ENCODE data around the gene SNAPC3. TPM values are rescaled to one million over a fixed set of nuclear protein-coding genes. Genes with fewer than 3 reads are reported as not detected.

SNAPC3 gene
- total and polyA plus RNA-seq, 3 experiments from 2014 or later, result 14.9 to 26.8 (median 22.8) TPM

DNA sequence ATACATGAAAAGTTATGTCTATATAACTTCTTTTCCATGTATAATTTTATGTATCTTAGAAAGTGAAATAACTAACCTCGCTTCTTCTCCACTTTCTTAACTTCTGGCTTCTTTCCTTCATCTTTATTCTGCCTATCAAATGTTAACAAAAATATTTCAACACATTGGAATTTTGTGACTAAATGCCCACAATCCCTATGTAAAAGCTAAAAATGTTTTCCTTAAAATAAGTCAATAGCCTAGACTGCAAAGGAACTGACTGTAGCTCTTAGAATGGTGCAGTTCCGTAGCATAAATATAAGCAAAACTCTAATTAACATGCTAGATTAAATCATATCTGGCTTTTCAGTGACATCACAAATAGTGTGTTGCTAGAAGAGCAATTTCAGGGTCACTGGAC lies 47.2 kb downstream of the SNAPC3 start:
- DNase-seq, result no peak
- CTCF ChIA-PET, result interaction anchor here (1.0 to 1.4 kb wide), 2 partner anchors 9 to 23 kb away, joined by 3 to 5 read pairs; no protein-coding TSS in a partner anchor
- no peak overlapping the region for H3K4me3 ChIP-seq (ENCODE audit: low read length)
- POLR2A ChIA-PET, result no interaction called here
- no peaks in the 10 kb centered on the region for H3K9me3 ChIP-seq (ENCODE audit: low read length)
- Mint-ChIP-seq H3K27me3 (no peaks in the 10 kb centered on the region), H3K36me3 (peaks cover 0 to 85% (median 22%) of the 10 kb centered on the region in 3 donors), H3K4me1 (peaks cover 5 to 15% (median 13%) of the 10 kb centered on the region in 3 donors), H3K27ac (peak overlapping the region in 4 of 8 donors; percentile 20 to 78 (median 42)), H3K9me3 (no peaks in the 10 kb centered on the region), H3K4me3 (no peak overlapping the region)
- no peaks in the 10 kb centered on the region for H3K4me1 ChIP-seq (ENCODE audit: insufficient read depth, low read length)
- H3K27ac ChIP-seq (ENCODE audit: low read depth, low read length), result no peak overlapping the region
- H3K27me3 ChIP-seq (ENCODE audit: insufficient read depth, low read length, poor library complexity, severe bottlenecking), result no peaks in the 10 kb centered on the region
- H3K36me3 ChIP-seq (ENCODE audit: insufficient read depth, low read length), result peaks cover 64% of the 10 kb centered on the region

DNA sequence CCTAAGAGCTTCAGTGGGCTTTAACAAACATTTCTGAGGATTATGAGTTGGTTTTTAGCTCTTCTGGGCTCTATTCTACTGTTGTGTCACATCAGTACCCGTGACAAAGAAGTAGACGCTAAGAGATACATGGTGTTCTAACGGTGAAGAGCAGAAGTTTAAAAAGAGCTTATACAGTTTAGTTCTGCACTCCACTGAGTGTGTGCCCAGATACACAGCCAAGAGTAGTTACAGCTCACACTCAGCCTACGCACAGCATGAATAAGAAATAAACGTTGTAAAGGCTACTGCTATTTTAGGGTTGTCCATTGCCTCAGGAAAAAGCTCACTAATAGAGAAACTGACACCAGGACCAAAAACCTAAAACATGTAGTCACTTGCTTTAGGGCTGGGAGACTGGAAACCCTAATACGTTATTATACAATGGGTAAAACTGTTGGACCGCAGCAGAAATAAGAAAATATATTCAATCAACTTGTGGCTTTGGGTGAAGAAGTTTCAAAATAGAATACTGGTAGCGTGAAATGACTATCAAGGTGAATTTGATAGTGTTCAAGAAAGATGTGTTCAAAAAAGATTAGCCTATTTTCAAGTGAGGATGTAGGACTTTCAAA lies 53.4 kb downstream of the SNAPC3 start:
- Histone ChIP-seq H3K27me3 (ENCODE audit: insufficient read depth, low read length, poor library complexity, severe bottlenecking) (no peaks in the 10 kb centered on the region), H3K9me3 (ENCODE audit: low read length) (no peaks in the 10 kb centered on the region), H3K36me3 (ENCODE audit: insufficient read depth, low read length) (peaks cover 40% of the 10 kb centered on the region), H3K27ac (ENCODE audit: low read depth, low read length) (no peak overlapping the region), H3K4me3 (ENCODE audit: low read length) (no peak overlapping the region), H3K4me1 (ENCODE audit: insufficient read depth, low read length) (no peaks in the 10 kb centered on the region)
- no peak overlapping the region for H3K4me3 Mint-ChIP-seq
- ChIA-PET POLR2A (no interaction called here), CTCF (no interaction called here)
- H3K27me3 Mint-ChIP-seq, result no peaks in the 10 kb centered on the region
- H3K27ac Mint-ChIP-seq, result peak overlapping the region in 3 of 8 donors; percentile 9 to 58 (median 26)
- no peaks in the 10 kb centered on the region for H3K9me3 Mint-ChIP-seq
- H3K4me1 Mint-ChIP-seq, result peaks cover 10 to 36% (median 26%) of the 10 kb centered on the region in 3 donors
- no peak for DNase-seq
- peaks cover 0 to 66% (median 15%) of the 10 kb centered on the region in 3 donors for H3K36me3 Mint-ChIP-seq

DNA sequence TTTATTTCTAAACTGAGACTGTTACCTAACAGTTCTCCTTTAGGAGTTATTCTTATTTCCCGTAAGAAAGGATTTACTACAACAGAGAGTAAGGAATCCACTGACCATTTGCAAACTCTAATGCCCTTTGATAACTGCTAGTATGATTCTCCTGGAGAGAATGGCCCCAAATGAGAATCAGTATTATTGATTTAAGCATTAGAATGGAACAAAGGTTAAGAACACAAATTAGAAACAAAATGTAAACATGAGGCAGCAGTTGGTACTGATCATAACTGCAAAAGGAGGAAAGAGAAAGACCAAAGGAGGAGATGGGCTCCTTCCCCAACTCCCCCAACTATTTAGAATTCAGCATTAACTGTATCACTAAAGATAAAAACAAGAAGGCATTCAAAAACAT lies 57.4 kb downstream of the SNAPC3 start:
- peak overlapping the region in 1 of 7 donors; percentile 11 for H3K4me3 Mint-ChIP-seq
- CTCF ChIA-PET, result no interaction called here
- H3K27ac Mint-ChIP-seq, result peak overlapping the region in 5 of 8 donors; percentile 4 to 82 (median 40)
- peaks cover 0 to 60% (median 11%) of the 10 kb centered on the region in 3 donors for H3K36me3 Mint-ChIP-seq
- Histone ChIP-seq H3K9me3 (ENCODE audit: low read length) (no peaks in the 10 kb centered on the region), H3K36me3 (ENCODE audit: insufficient read depth, low read length) (peaks cover 23% of the 10 kb centered on the region), H3K4me1 (ENCODE audit: insufficient read depth, low read length) (no peaks in the 10 kb centered on the region), H3K27me3 (ENCODE audit: insufficient read depth, low read length, poor library complexity, severe bottlenecking) (no peaks in the 10 kb centered on the region), H3K27ac (ENCODE audit: low read depth, low read length) (no peak overlapping the region), H3K4me3 (ENCODE audit: low read length) (no peak overlapping the region)
- no peaks in the 10 kb centered on the region for H3K9me3 Mint-ChIP-seq
- POLR2A ChIA-PET, result no interaction called here
- peaks cover 22 to 47% (median 37%) of the 10 kb centered on the region in 3 donors for H3K4me1 Mint-ChIP-seq
- H3K27me3 Mint-ChIP-seq, result no peaks in the 10 kb centered on the region
- no peak for DNase-seq

DNA sequence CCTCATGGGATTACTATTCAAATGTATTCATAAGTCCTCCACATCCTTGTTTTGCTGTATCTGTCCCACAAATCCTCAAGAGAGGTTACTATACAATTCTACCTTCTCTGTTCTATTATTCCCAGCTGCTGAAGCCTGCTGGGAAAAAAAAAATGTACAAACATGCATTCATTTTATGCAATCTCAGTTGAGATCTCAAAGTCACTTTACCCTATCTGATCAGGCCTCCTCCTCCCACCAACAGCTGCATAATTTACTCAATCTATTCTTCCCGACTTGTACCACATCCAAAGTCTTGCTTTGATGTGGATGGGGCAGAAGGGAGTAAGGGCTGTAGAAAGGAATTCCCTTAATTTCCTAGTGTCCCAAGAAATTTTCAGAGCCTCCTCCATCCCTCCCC lies 59.5 kb downstream of the SNAPC3 start:
- H3K36me3 Mint-ChIP-seq, result peaks cover 0 to 59% (median 12%) of the 10 kb centered on the region in 3 donors
- no peaks in the 10 kb centered on the region for H3K9me3 Mint-ChIP-seq
- no peaks in the 10 kb centered on the region for H3K27me3 Mint-ChIP-seq
- DNase-seq, result no peak
- H3K4me3 Mint-ChIP-seq, result no peak overlapping the region
- no peaks in the 10 kb centered on the region for H3K9me3 ChIP-seq (ENCODE audit: low read length)
- no peaks in the 10 kb centered on the region for H3K27me3 ChIP-seq (ENCODE audit: insufficient read depth, low read length, poor library complexity, severe bottlenecking)
- no peak overlapping the region for H3K4me3 ChIP-seq (ENCODE audit: low read length)
- peak overlapping the region in 6 of 8 donors; percentile 0 to 64 (median 10) for H3K27ac Mint-ChIP-seq
- POLR2A ChIA-PET, result no interaction called here
- H3K4me1 Mint-ChIP-seq, result peaks cover 29 to 57% (median 53%) of the 10 kb centered on the region in 3 donors
- H3K4me1 ChIP-seq (ENCODE audit: insufficient read depth, low read length), result no peaks in the 10 kb centered on the region
- CTCF ChIA-PET, result no interaction called here
- peaks cover 13% of the 10 kb centered on the region for H3K36me3 ChIP-seq (ENCODE audit: insufficient read depth, low read length)
- no peak overlapping the region for H3K27ac ChIP-seq (ENCODE audit: low read depth, low read length)

DNA sequence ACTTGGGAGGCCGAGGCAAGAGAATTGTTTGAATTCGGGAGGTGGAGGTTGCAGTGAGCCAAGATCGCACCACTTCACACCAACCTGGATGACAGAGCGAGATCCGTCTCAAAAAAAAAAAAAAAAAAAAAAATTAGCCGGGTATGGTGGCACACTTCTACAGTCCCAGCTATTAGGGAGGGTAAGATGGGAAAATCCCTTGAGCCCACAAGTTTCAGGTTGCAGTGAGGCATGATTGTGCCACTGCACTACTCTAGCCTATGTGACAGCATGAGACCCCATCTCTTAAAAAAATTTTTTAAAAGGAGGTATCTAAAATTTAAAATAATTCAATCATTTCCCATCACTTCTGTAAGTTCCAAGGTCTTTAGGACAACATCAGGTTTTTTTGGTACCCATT lies 62.1 kb downstream of the SNAPC3 start:
- POLR2A ChIA-PET, result no interaction called here

GRCh38 chr9:15485836-15486666 lies 63.4 kb downstream of the SNAPC3 start:
- H3K27me3 Mint-ChIP-seq, result no peaks in the 10 kb centered on the region
- H3K27ac ChIP-seq (ENCODE audit: low read depth, low read length), result no peak overlapping the region
- DNase-seq, result peak in 2 of 5 donors; percentile 2 to 24
- H3K9me3 ChIP-seq (ENCODE audit: low read length), result no peaks in the 10 kb centered on the region
- H3K4me3 Mint-ChIP-seq, result no peak overlapping the region
- H3K36me3 Mint-ChIP-seq, result peaks cover 0 to 69% (median 19%) of the 10 kb centered on the region in 3 donors
- no peaks in the 10 kb centered on the region for H3K4me1 ChIP-seq (ENCODE audit: insufficient read depth, low read length)
- CTCF ChIA-PET, result no interaction called here
- no peak overlapping the region for H3K4me3 ChIP-seq (ENCODE audit: low read length)
- H3K27ac Mint-ChIP-seq, result peak overlapping the region in 5 of 8 donors; percentile 9 to 73 (median 53)
- POLR2A ChIA-PET, result no interaction called here
- H3K36me3 ChIP-seq (ENCODE audit: insufficient read depth, low read length), result peaks cover 11% of the 10 kb centered on the region
- H3K9me3 Mint-ChIP-seq, result no peaks in the 10 kb centered on the region
- H3K4me1 Mint-ChIP-seq, result peaks cover 27 to 59% (median 57%) of the 10 kb centered on the region in 3 donors
- no peaks in the 10 kb centered on the region for H3K27me3 ChIP-seq (ENCODE audit: insufficient read depth, low read length, poor library complexity, severe bottlenecking)

More for the DNA sequence above, 62.1 kb downstream of the SNAPC3 start:
- Mint-ChIP-seq H3K4me1 (peaks cover 26 to 60% (median 54%) of the 10 kb centered on the region in 3 donors), H3K9me3 (no peaks in the 10 kb centered on the region), H3K4me3 (no peak overlapping the region), H3K27ac (peak overlapping the region in 1 of 8 donors; percentile 71), H3K36me3 (peaks cover 0 to 68% (median 15%) of the 10 kb centered on the region in 3 donors), H3K27me3 (no peaks in the 10 kb centered on the region)
- CTCF ChIA-PET, result no interaction called here
- no peak overlapping the region for H3K4me3 ChIP-seq (ENCODE audit: low read length)
- no peaks in the 10 kb centered on the region for H3K9me3 ChIP-seq (ENCODE audit: low read length)
- peaks cover 10% of the 10 kb centered on the region for H3K36me3 ChIP-seq (ENCODE audit: insufficient read depth, low read length)
- no peak for DNase-seq
- H3K27me3 ChIP-seq (ENCODE audit: insufficient read depth, low read length, poor library complexity, severe bottlenecking), result no peaks in the 10 kb centered on the region
- no peak overlapping the region for H3K27ac ChIP-seq (ENCODE audit: low read depth, low read length)
- H3K4me1 ChIP-seq (ENCODE audit: insufficient read depth, low read length), result no peaks in the 10 kb centered on the region

- Mint-ChIP-seq H3K27ac (peak overlapping the region in 5 of 8 donors; percentile 51 to 85 (median 82)), H3K4me3 (no peak overlapping the region), H3K27me3 (no peaks in the 10 kb centered on the region), H3K4me1 (peaks cover 41 to 68% (median 64%) of the 10 kb centered on the region in 3 donors), H3K9me3 (peaks cover 0 to 4% (median 0%) of the 10 kb centered on the region in 5 donors), H3K36me3 (peaks cover 5 to 64% (median 20%) of the 10 kb centered on the region in 3 donors)
- no peak for DNase-seq
- no peaks in the 10 kb centered on the region for H3K9me3 ChIP-seq (ENCODE audit: low read length)
- H3K4me3 ChIP-seq (ENCODE audit: low read length), result no peak overlapping the region
- CTCF ChIA-PET, result no interaction called here
- peaks cover 6% of the 10 kb centered on the region for H3K4me1 ChIP-seq (ENCODE audit: insufficient read depth, low read length)
- H3K27ac ChIP-seq (ENCODE audit: low read depth, low read length), result no peak overlapping the region
- peaks cover 3% of the 10 kb centered on the region for H3K36me3 ChIP-seq (ENCODE audit: insufficient read depth, low read length)
- POLR2A ChIA-PET, result no interaction called here
- H3K27me3 ChIP-seq (ENCODE audit: insufficient read depth, low read length, poor library complexity, severe bottlenecking), result no peaks in the 10 kb centered on the region
Measured at GRCh38 chr9:15491950-15492349, 69.3 kb downstream of the SNAPC3 start.
